Activated CD4-positive, CD25-positive, alpha-beta regulatory T cell treated with anti-CD3 and anti-CD28 coated beads, Interleukin-2, amount 50 U/mL, for 16 hours (primary cell): ENCODE measurements around the gene BTBD19.
"Not testable (repeated sequence)": the region's sequence is repeated elsewhere in the genome, so short reads cannot be mapped to it uniquely, and the experiment has no call there.

ENCODE experiments used
- DNase-seq: peaks from one replicate; pipeline ENCODE4 v3.0.0-alpha.2; 2020; ENCODE audit warnings: low read depth, low spot score

The BTBD19 gene

GRCh38 chr1:44787506-44787905 is 20.8 kb upstream of the BTBD19 start:
- no peak for DNase-seq

- no peak for DNase-seq
Measured at GRCh38 chr1:44788120-44788860, 20.0 kb upstream of the BTBD19 start, which contains the start of gene BEST4. Gene BEST4, minus strand, starts transcription at chr1:44788170. Its CDS starts 465 bp downstream, at chr1:44787705.

DNA sequence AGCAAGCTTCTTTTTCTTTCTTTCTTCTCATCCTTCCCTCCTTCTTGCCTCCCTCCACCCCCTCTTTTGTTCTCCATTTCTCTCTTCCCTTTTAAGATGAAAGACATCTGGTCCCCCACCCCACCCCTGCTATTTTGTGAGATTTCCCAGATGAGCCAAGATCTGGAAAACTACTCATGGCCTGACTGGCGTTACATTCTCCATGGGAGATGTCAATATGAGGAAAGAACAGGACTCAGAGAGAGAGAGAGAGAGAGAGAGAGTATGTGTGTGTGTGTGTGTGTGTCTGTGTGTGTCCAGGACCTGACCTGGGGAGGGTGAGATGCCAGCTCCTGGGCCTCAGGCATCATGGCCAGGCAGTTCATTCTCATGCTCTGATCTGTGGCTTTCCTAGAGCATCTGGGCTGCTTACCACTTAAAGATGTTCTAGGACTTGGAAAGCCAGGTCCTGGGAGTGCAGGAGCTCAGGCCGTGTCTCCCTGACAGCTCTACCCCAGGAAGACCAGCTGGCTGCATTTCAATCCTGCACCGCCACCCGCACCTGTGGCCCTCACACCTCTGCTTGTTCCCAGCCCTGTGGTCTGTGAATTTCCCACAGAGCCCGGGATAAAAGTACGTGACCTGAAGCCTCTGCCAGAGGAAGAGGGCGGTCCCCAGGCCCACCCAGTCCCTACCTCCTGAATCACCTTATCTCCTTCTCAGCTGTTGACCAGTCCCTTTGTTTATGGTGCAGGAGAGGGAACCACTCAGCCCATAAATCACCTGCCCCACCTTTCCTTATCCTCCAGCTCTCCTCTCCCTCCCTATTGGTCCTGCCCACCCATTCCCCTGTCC is 17.1 kb upstream of the BTBD19 start:
- no peak for DNase-seq

GRCh38 chr1:44792736-44793502 is 15.4 kb upstream of the BTBD19 start:
- DNase-seq = no peak

- DNase-seq = not testable (repeated sequence)
Measured at GRCh38 chr1:44797886-44798285, 10.4 kb upstream of the BTBD19 start.

DNA sequence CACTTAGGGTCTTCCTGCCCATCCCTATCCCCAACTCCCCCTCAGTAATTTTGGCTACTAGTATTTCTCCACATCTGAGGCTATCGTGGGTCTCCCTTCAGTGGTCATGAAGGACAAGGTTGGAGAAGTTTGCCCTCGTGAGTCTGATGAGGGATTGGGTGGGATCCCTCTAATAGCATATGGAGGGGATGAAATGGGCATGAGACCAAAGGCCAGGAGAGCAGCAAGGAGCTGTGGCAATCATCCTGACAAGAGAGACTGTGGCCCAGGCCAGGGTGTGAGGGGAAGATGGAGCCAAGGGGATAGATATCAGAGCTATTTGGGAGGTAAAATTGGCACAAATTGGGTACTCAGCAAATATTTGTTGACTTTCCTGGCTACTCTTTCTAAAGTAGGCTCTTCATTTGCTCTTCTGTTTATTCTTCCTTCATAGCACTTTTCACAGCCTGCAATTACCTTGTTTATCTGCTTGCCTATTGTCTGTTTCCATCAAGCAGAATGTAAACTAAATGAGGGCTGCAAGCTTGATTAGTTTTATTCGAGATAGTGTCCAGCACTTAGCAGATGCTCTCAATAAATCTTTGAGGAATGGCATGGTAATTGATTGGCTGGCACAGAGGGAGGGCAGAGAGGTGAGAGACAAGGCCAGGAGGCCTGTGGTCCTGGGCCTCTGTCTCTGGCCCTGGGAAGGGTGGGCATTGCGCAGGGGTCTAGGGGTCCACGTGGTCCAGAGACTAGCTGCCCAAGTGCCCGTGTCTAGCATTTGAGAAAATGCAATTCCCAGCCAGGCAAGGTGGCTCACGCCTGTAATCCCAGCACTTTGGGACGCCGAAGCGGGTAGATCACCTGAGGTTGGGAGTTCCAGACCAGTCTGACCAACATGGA is 9.6 kb upstream of the BTBD19 start:
- no peak for DNase-seq

- DNase-seq = peak; percentile 96
Measured at GRCh38 chr1:44799770-44800584, 8.3 kb upstream of the BTBD19 start, which contains the start of gene PLK3. Gene PLK3, plus strand, starts transcription at chr1:44800377. Its CDS starts 87 bp downstream, at chr1:44800464.

DNA sequence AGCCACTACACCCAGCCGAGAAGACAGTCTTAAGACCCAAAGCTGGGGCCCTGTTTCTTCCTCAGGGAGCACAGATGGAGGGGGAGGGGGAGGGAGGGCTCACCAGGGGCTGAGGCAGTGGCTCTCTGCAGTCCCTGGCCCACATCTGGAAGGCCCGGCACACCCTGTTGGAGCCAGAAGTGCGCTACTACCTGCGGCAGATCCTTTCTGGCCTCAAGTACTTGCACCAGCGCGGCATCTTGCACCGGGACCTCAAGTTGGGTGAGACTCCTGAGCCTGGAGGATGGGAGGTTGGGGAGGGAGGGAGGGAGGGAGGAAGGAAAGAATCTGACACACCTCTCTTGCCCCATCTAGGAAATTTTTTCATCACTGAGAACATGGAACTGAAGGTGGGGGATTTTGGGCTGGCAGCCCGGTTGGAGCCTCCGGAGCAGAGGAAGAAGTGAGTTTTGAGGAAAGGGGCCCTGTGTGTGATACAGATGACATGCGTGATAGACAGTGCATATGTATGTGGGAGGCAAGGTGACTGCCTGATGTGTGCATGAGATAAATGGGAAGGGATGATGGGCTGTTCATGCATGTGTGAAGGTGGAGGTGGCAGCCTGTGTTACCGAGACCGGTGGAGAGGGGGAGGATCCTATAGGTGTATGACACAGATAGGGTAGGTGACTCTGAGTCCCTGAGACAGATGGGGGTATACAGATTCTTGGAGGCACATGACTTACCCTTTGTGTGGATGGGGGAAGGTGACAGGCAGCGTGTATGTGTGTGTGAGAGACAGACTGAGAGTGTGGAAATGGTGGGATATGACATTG is 6.6 kb upstream of the BTBD19 start:
- no peak for DNase-seq

GRCh38 chr1:44802306-44803061 is 5.8 kb upstream of the BTBD19 start:
- no peak for DNase-seq

GRCh38 chr1:44803062-44803311 is 5.3 kb upstream of the BTBD19 start:
- no peak for DNase-seq

DNA sequence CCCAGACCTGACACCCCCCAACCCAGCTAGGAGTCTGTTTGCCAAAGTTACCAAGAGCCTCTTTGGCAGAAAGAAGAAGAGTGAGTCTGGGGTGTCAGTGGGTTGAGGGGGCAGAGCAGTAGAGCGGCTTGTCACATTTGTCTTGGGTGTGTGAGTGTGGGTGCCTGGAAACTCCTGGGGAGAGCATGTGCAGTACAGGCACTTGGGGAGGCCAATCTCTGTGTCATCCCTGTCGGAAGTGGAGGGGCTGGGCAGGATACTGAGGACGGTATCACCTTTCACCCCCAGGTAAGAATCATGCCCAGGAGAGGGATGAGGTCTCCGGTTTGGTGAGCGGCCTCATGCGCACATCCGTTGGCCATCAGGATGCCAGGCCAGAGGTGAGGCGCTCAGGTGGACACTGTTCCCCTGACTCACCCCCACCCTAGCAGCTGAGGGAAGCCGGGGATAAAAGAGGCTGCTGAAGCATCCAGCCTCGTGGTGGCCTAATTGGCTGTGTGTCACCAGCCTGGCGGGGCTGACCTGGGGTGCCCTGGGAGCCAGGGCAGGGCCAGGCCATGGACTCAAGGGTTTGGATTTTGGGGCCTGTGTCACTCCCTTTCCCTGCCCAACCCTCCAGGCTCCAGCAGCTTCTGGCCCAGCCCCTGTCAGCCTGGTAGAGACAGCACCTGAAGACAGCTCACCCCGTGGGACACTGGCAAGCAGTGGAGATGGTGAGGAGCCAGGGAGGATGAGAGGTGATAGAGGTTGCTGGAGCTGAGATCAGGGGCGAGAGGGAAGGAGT is 4.8 kb upstream of the BTBD19 start:
- no peak for DNase-seq

- DNase-seq = no peak
Measured at GRCh38 chr1:44805311-44806024, 2.9 kb upstream of the BTBD19 start.

DNA sequence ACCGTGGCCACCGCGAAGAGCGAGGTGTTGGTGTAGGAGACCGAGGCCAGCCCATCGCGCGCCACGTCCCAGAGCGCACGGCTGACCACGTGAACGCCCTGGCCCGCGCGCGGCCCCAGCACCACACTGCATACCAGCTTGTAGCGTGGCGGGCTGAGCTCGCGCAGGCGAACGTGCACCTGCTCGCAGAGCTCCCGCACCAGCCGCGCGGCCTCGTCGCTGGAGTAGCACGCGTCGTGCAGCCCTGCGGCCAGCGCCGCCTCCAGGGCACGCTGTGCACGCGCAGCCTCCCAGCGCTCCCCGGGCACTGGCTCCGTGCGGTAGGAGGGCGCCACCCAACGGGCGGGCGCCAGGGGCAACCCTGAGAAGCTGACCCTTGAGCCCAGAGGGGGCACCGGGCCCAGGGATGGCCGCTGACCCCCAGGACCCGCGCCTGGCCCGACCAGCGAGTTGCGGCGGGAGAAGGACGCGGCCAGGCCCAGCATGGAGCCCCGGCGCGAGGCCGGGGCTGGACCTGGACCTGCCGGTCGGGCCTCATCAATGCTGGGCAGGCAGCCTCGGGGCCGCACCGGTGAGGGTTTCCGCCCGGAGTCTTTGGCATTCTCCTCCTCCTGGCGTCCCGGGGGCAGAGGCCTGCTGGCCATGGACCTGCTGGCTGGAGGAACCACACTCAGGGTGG is 2.2 kb upstream of the BTBD19 start:
- DNase-seq = no peak

DNA sequence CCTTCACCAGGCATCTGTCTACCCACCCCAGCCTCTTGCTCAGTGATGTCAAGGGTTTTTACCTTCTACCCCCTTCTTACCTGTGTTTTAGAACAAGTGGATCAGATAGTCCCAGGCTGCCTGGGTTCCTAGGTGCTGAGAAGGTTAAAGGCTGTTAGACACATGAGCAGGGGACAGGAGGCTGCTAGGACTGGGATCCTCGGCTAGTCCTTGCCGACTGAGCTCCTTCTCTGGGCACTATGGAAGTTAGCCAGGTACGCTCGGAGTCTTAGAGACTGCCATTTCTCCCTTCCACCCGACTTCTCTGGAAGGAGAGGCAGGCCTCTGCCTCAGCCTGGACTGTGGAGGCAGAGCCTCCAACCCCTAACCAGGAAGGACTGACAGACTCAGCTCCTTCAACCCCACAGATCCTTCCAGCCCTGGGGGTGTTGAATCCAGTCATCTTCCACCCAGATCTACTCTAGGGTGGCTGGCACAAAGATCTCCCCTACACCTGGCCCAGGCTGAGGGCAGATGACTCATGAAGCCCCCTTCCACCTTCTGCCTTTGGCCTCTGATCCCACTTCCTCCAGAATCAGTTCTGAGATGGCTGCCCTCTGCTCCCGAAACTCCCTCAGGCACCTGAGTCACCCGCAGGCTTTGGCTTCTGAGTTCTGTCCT is 1.5 kb upstream of the BTBD19 start, which contains the start of gene DYNLT4:
Gene DYNLT4, minus strand, starts transcription at position 648 of the 660 bp plus-strand sequence. CDS start 683 bp downstream, outside the sequence.
- DNase-seq = no peak

- DNase-seq = peak; percentile 67
Measured at GRCh38 chr1:44807364-44808062, 810 bp upstream of the BTBD19 start.
